GM18502 (cell line): ENCODE results near the gene AQP12A.

Source experiments
- ATAC-seq: cut with Tn5 transposase; IDR thresholded peaks from one replicate; pipeline ENCODE4 v1.9.1; 2021; ENCODE audit warnings: mild to moderate bottlenecking; ENCODE audit not compliant: unreplicated experiment, poor library complexity

The AQP12A gene

DNA sequence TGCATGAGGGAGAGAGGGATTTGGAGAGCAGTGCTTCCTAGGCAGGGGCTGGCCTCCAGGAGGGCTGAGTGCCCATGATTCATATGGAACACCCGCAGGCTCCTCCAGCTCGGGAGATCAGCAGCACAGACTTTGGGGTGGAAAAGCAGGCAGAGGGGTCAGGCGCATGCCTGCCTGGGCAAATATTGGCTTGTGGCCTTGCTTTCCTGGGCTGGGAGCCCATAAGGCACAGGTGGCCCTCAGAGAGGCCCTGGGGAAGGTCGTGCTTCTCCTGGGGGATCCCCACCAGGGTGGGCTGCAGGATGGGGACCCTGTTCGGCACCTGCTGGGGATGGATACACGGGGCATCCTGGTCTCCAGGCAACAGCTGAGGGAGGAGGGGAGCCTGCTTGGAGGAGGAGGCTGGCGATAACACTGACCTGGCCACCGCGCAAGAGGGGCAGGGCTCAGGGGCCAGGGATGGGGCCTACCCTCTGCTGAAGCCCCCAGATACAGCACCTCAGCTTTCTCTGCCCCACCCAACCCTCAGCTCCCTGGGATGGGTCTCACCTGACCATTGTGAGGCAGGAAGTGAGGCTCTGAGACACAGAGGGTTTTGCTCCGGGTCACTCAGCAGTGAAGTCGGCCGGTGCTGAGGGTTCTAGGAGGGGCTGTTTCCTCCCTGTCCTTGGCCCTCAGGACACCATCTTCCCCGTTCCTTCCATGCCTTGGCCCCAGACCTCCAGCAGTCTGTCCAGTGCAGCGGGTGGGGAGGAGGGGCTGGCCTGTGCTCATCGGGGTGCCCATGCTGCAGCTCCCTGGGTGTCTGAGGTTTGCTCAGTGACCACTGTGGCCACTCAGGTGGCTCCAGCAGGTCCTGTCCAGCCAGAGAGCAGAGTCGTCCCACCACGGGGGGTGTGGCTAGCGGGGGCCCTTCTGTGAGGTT, 12.0 kb downstream of the AQP12A start:
- ATAC-seq: no peak

DNA sequence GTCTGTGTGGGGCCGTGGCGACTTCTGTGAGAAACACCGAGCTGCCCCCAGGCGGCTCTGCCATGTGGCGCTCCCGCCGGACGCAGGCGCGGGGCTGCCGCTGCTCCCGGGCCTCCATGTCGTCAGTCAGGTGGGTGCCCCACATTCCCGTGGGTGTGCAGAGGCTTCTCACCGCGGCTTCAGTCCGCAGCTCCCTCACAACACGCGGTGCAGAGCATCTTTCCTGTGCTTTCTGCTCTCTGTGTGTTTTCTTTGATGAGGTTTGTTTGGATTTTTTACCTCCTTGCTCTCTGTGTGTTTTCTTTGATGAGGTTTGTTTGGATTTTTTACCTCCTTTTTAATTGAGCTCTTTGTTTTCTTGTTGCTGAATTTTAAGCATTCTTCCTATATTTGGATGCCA, 13.0 kb downstream of the AQP12A start:
- ATAC-seq: no peak

DNA sequence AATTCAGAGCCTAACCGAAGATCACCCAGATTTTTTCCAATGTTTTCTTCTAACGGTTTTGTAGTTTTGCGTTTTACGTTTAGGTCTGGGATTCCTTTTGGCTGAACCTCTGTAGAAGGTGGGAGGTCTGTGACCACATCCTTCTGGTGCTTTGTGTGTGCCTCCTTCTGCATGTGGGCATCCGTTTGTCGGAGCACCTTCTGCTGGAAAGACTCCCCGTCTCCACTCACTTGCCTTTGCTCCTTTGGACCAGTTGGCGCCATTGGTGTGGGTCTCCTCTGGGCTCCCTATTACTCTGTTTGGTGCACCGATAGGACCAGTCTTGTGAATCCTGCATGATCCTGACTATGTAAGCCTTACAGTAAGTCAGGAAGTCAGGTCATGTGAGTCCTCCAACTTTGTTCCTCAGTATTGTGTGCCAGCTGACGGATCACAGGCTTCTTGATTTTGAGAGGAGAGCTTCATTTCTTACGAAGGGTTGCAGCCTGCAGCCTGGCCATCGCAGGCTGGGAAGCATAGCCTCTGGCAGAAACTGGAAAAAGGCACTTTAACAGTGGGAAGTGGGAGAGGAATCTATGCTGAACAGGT, 13.6 kb downstream of the AQP12A start:
- ATAC-seq: no peak

DNA sequence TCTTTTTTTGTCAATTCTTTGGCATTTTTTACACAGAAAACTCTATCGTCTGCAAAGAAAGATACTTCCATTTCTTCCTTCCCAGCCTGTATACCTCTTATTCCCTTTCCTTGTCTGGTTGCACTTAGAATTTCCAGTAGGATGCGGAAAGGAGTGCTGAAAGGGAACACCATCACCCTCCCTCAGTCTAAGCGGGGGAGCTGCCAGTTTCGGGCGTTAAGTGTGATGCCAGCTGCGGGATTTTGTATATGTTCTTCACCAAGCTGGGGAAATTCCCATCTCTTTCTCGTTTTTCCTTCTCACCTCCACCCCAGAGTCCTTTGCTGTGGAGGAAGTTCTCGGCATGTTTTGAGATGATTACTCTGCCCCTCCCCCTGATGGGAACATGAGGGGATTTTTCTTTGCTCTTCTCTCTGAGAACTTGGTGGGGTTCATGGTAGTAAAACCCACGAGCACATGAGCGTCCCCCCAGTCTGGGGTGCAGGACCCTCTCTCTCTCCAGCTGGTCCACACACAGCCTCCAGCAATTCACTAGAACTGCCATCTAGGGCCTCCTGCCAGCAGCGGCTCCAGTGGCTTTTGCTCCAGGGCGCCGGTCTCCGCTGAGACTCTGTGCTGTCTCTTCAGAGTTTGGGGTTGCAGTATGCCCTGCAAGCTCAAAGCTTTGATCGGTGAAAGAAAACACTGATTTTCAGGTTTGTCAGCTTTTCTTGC, 15.5 kb downstream of the AQP12A start:
- ATAC-seq: no peak

DNA sequence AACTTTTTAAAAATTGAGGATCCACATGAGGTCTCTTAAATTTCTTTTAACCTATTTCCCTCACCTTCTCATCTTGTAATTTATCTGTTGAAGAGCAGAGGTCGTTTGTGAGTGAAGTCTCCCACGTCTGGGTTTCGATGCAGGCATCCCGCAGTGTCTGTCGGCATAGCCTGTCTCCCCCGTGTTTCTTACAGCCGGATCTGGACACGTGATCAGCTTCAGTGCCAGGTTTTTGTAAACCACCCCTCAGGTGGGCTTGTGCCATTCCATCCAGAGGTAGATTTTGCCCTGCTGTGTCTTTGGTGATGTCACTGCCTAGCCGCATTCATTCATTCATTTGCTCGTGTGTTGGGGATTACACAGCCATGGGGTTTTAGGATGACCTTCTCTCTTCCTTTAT, 16.2 kb downstream of the AQP12A start:
- ATAC-seq: no peak

DNA sequence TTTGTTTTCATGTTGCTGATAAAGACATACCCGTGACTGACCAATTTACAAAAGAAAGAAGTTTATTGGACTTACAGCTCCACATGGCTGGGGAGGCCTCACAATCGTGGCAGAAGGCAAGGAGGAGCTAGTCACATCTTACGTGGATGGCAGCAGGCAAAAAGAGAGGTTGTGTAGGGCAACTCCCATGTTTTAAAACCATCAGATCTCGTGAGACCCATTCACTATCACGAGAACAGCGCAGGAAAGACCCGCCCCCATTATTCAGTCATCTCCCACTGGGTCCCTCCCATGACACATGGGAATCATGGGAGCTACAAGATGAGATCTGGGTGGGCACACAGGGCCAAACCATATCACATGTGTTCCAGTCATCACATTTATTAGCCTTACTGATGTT, 16.8 kb downstream of the AQP12A start:
- ATAC-seq: no peak

DNA sequence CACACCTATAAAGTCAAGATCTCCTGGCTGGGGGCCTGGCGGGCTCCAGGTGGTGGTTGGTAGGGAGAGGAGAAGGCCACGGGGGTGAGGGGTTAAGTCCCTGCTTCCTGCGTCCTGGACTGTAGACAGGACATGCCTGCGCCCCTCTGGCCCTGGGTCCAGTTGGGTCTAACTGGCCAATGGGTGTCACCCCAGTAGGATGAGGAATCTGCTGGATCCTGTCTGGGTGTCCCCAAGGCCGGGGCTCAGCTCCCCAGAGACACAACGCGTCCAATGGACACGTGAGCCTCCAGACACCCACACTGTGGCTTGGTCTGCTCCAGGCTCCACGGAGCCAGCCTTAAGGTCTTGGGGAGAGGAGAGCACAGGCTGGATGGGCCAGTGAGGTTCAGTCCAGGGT, 19.6 kb downstream of the AQP12A start:
- ATAC-seq: no peak

DNA sequence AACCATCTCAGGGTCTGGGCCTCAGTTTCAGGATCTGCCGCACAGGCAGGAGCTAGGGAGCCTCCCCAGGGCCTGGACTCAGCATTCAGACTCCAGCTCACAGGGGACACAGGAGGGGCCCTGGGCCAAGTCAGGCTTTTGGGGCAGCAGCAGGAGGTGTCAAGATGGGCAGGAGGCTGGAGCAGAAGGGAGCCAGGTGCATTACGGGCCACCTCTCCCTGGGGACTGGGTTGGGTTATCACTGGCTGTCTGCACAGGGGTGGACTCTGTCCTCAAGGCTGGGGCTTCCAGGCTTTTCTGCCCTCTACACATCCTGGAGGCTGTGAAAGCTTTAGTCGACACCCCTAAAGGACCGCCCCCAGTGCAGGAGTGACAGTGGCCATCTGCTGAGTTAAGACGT, 20.0 kb downstream of the AQP12A start:
- ATAC-seq: no peak

DNA sequence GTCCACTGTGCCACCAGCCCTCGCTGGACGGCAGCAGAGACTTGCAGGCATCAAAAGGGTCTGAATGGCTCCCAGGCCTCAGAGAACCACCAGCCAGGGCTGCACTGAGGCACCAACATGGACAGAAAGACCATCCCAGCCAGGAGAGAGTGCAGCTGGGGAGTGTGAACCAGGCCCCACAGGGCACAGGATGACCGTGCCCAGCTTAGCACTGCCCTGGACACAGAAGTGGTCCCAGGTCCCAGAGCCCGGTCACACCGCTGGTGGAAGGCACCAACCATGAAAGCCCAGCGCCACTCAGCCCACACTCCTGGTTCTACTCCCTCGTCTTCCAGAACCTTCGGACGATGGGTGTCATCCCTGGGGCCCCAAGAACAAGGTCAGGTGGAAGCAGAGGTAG, 20.5 kb downstream of the AQP12A start:
- ATAC-seq: no peak

DNA sequence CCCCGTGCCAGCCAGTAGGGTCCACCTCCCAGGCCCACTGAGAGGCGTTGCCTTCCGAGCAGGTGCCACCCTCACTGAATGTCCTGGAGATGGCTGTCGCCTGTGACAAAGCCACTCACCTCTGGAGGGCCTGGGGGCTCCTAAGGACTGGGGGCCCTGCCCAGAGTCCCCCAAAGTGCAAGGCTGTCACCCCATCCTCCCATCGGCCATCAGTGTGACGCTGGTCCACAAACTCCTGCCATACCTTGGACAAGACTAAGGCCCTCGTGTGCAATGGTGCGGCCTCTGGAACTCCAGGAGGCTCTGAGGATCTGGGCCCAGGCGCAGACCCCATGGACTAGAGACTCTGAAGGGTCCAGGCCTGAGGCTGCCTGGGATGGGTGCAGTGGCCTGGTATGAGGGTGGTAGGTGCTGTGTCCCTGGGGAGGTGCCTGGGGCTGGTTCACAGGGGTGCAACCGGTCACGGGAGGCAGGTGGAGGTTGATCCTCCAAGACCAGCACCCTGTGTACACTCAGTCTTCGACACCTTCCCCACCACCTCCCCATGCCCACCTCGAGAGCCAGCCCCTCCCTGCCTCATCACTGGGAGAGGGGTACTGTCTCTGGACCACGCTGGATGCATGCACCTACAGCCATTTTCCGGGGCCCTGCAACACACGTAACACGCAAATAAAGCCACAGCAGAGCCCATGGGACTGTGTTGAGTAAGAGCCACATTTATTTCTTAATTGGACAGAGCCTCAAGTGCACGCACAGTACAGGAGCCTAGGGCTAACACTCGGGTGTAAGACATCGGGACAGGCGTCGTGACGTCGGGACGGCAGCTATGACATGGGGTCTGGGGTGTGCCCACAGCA, 21.6 kb downstream of the AQP12A start:
- ATAC-seq: no peak

DNA sequence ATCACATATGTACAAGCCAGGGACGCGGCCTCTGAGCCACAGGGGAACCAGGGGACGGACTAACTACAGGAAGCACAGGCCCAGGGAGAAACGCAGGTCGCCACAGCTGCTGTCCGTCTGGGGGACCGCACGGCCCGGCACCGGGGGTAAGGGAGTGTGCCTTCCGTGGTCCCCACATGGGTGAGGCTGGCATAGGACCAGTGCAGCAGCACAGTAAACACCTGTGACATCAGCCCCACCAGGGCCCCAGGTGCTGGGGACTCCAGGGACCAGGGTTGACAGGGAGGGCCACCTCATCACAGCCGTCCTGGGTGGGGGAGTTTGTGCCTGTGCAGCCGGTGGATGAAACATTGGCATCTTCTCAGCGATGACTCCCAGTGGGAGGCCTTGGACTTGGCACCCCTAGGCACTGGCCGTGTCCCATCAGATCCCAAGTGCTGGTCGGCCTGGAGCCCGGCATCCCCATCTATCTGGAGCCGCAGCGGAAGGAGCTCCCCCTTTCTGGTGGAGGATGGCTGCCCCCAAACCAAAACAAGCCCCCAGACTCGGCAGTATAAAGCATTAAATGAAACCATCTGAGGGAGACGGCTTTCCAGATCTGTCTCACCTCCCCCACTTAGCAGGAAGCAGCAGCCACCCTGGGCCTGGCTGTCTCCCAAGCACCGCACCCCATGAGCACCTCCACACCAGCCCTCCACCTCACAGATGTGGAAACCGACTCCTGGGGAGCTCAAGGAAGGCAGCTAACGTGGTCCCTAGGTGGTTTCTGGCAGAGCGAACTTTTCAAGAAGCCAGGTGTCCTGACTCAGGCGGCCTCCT, 22.5 kb downstream of the AQP12A start:
- ATAC-seq: no peak

DNA sequence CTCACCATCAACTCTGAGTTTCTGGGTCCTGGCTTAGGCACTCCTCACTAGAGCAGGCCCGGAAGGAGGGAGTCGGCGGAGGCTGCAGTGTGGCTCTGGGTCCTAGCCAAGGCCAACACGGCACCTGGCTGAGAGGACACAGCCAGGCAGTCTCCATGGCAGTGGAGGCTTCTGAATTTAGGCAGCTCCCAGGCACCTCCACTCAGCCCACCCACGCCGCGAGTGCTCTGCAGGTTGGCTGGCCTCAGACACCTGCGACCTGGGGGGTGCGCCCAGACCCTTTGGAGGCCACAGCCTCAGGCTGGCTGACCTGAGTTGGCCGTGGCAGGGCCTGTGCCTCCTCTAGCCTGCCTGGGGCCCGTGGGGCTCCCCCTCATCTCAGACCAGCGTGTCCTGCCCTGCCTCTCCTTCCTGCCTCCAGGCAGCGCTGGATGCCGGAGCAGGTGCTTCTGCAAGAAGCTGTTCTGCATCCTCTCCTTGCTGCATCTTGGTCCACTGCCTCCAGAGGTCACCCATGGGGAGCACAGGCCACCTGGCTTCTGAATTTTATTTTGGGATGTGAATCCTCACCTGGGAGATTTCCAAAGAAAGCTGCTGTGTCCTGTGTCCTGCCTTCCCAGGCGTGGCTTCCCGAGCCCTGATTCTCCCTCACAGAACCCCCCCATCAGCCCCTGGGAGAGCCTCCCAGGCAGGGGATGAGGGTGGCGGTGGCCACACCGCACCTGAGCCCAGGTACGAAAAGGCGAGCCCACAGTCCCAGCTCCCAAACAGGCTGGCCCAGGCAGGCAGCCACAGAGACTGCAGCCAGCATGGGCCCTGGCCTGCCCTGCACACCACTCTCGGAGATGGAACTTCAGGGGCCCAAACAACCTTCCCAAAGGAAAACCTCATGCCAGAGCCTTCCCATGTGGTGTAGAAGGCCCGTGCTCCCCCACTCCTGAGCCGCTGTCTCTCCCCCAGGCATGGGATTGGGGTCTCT, 23.4 kb downstream of the AQP12A start:
- ATAC-seq: no peak

DNA sequence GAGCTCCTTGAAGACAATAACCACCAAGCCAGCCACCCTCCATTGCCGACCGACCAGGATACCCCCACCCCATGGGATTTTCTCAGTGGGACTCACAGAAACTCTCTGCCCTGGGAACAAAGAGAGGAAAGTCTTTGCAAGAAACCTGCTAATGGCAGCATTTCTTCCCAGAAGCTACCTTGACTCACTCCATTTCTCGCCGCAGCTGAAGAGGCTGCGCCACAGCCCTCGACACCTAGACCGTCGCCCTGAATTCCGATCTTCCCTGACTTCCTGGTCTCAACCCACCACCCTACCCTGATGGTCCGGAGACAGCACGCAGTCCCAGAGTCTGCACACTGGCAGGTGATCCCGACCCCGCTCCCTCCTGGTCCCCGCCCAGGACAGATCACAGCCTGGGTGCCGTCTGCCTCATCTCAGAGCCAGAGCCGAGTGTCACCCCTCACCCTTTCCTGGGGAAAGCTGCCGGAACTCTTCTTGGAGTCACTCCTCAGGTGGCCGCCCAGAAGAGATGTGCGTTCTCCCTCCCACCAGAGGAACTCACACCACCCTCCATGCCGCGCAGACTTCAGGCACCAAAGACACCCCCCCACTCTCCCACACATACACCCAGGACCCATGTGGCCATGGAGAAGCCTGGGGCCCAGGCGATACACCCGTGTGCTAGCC, 24.6 kb downstream of the AQP12A start:
- ATAC-seq: no peak

DNA sequence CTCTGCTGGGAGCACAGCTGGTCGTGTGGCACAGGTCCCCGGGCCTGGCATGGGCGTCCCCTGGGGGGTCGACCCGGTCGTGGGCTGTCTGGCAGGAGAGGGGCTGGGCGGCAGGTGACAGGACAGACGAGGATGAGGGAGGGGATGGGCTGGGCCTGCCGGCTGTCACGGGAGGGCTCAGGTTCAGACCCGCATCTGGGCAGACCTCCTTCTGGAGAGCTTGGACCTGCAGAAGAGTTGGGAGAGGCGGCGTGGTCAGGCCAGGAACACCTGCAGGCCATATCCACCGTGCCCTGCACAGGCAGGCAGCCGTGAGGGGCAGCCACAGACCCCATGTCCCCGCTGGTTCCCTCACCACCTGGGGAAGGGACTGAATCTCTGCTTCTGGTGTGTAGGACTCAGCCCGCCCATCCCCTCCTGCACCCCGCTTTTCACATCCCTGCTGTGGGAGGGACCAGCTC, 25.5 kb downstream of the AQP12A start:
- ATAC-seq: no peak

DNA sequence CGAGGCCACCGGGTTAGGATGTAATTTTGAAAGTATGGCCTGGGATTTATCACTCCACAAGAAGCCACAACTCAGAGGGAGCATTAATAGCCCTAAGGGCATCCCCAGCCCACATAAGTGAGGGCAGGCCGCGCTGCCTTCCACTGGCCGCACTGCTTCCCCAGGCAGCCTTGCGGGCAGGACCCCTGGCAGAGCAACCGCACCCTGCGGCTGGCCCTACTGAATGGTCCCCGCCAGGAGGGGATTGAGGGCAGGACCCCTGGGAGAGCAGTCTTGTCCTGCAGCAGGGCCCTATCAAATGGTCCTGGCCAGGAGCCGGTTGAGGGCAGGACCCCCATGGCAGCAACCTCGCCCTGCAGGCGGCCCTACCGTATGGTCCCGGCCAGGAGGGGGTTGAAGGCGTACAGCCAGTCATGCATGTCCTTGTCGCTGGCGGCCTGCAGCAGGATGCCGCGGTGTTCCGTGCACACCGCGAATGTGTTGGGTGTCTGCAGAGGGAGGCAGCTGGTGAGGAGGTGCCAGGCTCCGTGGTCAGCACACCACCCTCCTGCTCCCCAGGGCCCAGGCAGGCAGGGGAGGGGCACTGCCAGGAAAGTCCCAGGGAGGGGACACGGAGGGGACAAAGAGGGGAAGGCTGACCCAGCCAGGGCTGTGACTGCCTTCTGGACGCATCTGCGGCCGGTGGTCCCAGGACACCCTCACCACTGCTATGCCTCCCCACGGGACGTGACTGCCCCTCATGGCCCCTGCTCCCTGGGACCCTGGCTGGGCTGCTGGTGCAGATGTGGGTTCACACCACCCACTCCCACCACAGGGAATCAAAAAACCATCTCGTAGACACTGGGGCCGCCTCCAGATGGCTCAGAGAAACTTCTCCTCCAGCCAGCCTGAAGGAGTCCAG, 26.3 kb downstream of the AQP12A start:
- no peak for ATAC-seq

DNA sequence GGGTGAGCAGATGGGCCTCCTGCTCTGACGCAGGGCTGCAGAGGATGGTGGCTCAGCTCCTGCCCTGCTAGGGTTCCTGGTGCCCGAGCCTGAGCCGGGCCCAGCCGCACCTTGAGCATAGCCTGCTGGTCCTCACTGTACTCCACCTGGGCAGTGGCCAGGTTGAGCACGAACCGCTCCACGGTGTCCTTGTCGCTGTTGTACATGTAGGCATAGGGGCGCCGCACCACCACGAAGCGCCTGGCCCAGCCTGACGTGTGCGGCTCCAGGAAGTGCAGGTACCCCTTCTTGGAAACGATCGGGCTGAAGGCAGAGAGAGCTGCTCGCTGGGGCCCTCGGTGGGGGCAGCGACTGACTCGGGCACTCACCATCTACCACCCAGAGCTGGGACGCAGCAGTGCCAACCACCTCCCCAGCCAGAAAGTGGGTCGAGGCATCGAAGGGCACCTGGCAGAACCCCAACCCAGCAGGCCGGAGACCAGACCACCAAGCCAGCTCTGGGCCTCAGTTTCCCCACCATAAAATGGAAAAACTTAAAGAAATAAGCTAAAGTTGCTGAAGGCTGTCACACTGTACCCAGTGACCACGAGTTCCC, 27.3 kb downstream of the AQP12A start:
- ATAC-seq: no peak
